PC-9 (cell line): ENCODE data around the gene FAM13C. TPM values are rescaled to one million over a fixed set of nuclear protein-coding genes. Genes with fewer than 3 reads are reported as not detected.

Source experiments
- BruUV-seq: library from RNA; stranded (reverse); fragments of 400-500 nt; replicated peaks from 2 replicates; lab custom pipeline; 2021; lab: Mats Ljungman, UMichigan
- CTCF ChIA-PET: fragments of 300-600 bp; sonication (Branson Sonifier 250); formaldehyde crosslinking; loops from one replicate; lab custom pipeline; 2022; ENCODE audit warnings: antibody characterized with exemption; lab: Charles Lee
- POLR2A ChIA-PET: fragments of 300-600 bp; sonication (Branson Sonifier 250); formaldehyde crosslinking; loops from one replicate; lab custom pipeline; 2022; ENCODE audit warnings: antibody characterized with exemption; ENCODE audit not compliant: unreplicated experiment; lab: Charles Lee
- DNase-seq, 2 experiments: peaks; one replicate each; pipeline versions ENCODE4 v3.0.0 to v3.0.0-alpha.2; 2015 to 2022; ENCODE audit warnings: mixed read lengths in 1 of 2
- H2AFZ ChIP-seq: fragments of 200-600 bp; sonication (generic); 2 replicates; pipeline ENCODE4 v1.8.1; 2017; ENCODE audit warnings: antibody characterized with exemption
- H3F3A ChIP-seq: fragments of 200-600 bp; sonication (generic); 2 replicates; pipeline ENCODE4 v1.8.1; 2017; ENCODE audit warnings: antibody characterized with exemption, mild to moderate bottlenecking, low read depth; ENCODE audit not compliant: insufficient read depth
- H3K27ac ChIP-seq: fragments of 200-600 bp; sonication (generic); 2 replicates; pipeline ENCODE4 v1.6.1; 2016; ENCODE audit warnings: mixed run types
- H3K27me3 ChIP-seq: fragments of 200-600 bp; sonication (generic); 2 replicates; pipeline ENCODE4 v1.6.1; 2016; ENCODE audit warnings: low read depth, mixed run types; ENCODE audit not compliant: insufficient read depth
- H3K36me3 ChIP-seq: fragments of 200-600 bp; sonication (generic); 2 replicates; pipeline ENCODE4 v1.6.1; 2016; ENCODE audit warnings: low read depth, mixed run types
- H3K4me1 ChIP-seq: fragments of 200-600 bp; sonication (generic); replicated peaks from 2 replicates; pipeline ENCODE4 v1.6.1; 2016; ENCODE audit warnings: mixed run types; ENCODE audit not compliant: insufficient read depth
- H3K4me2 ChIP-seq: fragments of 200-600 bp; sonication (generic); 2 replicates; pipeline ENCODE4 v1.6.1; 2017; ENCODE audit warnings: mixed run types
- H3K4me3 ChIP-seq: fragments of 200-600 bp; sonication (generic); 2 replicates; pipeline ENCODE4 v1.6.1; 2016; ENCODE audit warnings: mixed run types
- H3K79me2 ChIP-seq: fragments of 200-600 bp; sonication (generic); 2 replicates; pipeline ENCODE4 v1.6.1; 2017; ENCODE audit warnings: low read depth, mixed run types
- H3K9me2 ChIP-seq: fragments of 200-600 bp; sonication (generic); 2 replicates; pipeline ENCODE4 v1.8.1; 2017; ENCODE audit warnings: mild to moderate bottlenecking; ENCODE audit not compliant: insufficient read depth
- H3K9me3 ChIP-seq: fragments of 200-600 bp; sonication (generic); 2 replicates; pipeline ENCODE4 v1.8.1; 2016; ENCODE audit warnings: low read depth; ENCODE audit not compliant: insufficient read depth
- H4K20me1 ChIP-seq: fragments of 200-600 bp; sonication (generic); 2 replicates; pipeline ENCODE4 v1.8.1; 2017; ENCODE audit not compliant: insufficient read depth
- CTCF ChIP-seq: fragments of 200-600 bp; sonication (generic); conservative IDR thresholded peaks from 2 replicates; pipeline ENCODE4 v1.6.1; 2017; ENCODE audit warnings: mixed run types, antibody characterized with exemption, mild to moderate bottlenecking, moderate library complexity
- EZH2 ChIP-seq: fragments of 200-600 bp; sonication (generic); IDR thresholded peaks from 2 replicates; pipeline ENCODE4 v1.8.0; 2017; ENCODE audit warnings: antibody characterized with exemption, low read depth
- intact Hi-C: fragments of 100-400 bp; cut with micrococcal nuclease; formaldehyde crosslinking; loops from one replicate; pipeline ENCODE4 v1.10.0; 2022; ENCODE audit not compliant: unreplicated experiment
- total RNA-seq: library from RNA; stranded (reverse); gene quantifications from 2 replicates; pipeline ENCODE4 v1.2.3, GENCODE V29; 2021

Gene FAM13C
- total RNA-seq, 1 experiment from 2014 or later, result not detected

GRCh38 chr10:59281861-59282260 is 80.5 kb downstream of the FAM13C start:
- no peaks in the 10 kb centered on the region for H3K9me3 ChIP-seq
- no peaks in the 10 kb centered on the region for H3F3A ChIP-seq
- H3K27ac ChIP-seq, result no peak overlapping the region
- no peaks in the 10 kb centered on the region for H3K36me3 ChIP-seq
- H4K20me1 ChIP-seq, result no peaks in the 10 kb centered on the region
- H3K4me2 ChIP-seq, result no peak overlapping the region
- no peaks in the 10 kb centered on the region for H3K27me3 ChIP-seq
- no peak overlapping the region for H2AFZ ChIP-seq
- intact Hi-C loops, result no loop called here
- ChIA-PET CTCF (no interaction called here), POLR2A (no interaction called here)
- H3K79me2 ChIP-seq, result no peaks in the 10 kb centered on the region
- no TSS peak for BruUV-seq
- no peak for TF ChIP-seq EZH2
- TF ChIP-seq CTCF, result no peak
- no peaks in the 10 kb centered on the region for H3K9me2 ChIP-seq
- H3K4me3 ChIP-seq, result no peak overlapping the region
- H3K4me1 ChIP-seq, result no peaks in the 10 kb centered on the region
- no peak for DNase-seq

- H3K79me2 ChIP-seq, result no peaks in the 10 kb centered on the region
- H3K9me3 ChIP-seq, result no peaks in the 10 kb centered on the region
- no peak overlapping the region for H3K27ac ChIP-seq
- TF ChIP-seq CTCF (no peak), EZH2 (no peak)
- H3K27me3 ChIP-seq, result no peaks in the 10 kb centered on the region
- BruUV-seq, result no TSS peak
- H3K9me2 ChIP-seq, result no peaks in the 10 kb centered on the region
- ChIA-PET CTCF (no interaction called here), POLR2A (no interaction called here)
- no peaks in the 10 kb centered on the region for H3K36me3 ChIP-seq
- no peak overlapping the region for H2AFZ ChIP-seq
- H4K20me1 ChIP-seq, result no peaks in the 10 kb centered on the region
- no peaks in the 10 kb centered on the region for H3F3A ChIP-seq
- H3K4me3 ChIP-seq, result no peak overlapping the region
- H3K4me1 ChIP-seq, result no peaks in the 10 kb centered on the region
- no peak overlapping the region for H3K4me2 ChIP-seq
- no peak for DNase-seq
- intact Hi-C loops, result no loop called here
Measured at GRCh38 chr10:59279991-59280505, 82.3 kb downstream of the FAM13C start.

- Histone ChIP-seq H2AFZ (no peak overlapping the region), H3K4me1 (no peaks in the 10 kb centered on the region), H3K27me3 (no peaks in the 10 kb centered on the region), H3K4me3 (no peak overlapping the region), H3K9me2 (no peaks in the 10 kb centered on the region), H3K27ac (no peak overlapping the region), H3K9me3 (no peaks in the 10 kb centered on the region), H3K79me2 (no peaks in the 10 kb centered on the region), H3K36me3 (no peaks in the 10 kb centered on the region), H4K20me1 (no peaks in the 10 kb centered on the region), H3K4me2 (no peak overlapping the region), H3F3A (no peaks in the 10 kb centered on the region)
- intact Hi-C loops, result no loop called here
- DNase-seq, result no peak
- no peak for TF ChIP-seq CTCF
- TF ChIP-seq EZH2, result no peak
- ChIA-PET CTCF (no interaction called here), POLR2A (no interaction called here)
- no TSS peak for BruUV-seq
Measured at GRCh38 chr10:59279476-59279875, 82.9 kb downstream of the FAM13C start.
